EH (cell line): ENCODE data around the gene PIEZO1.

Experiments
- DNase-seq: peaks from one replicate; pipeline ENCODE4 v3.0.0-alpha.2; 2015; ENCODE audit warnings: low read depth

PIEZO1 gene

GRCh38 chr16:88737298-88738150, 47.5 kb downstream of the PIEZO1 start:
- peak; percentile 72 for DNase-seq

- no peak for DNase-seq
These were observed 48.5 kb downstream of the PIEZO1 start for GRCh38 chr16:88736496-88736895.

DNA sequence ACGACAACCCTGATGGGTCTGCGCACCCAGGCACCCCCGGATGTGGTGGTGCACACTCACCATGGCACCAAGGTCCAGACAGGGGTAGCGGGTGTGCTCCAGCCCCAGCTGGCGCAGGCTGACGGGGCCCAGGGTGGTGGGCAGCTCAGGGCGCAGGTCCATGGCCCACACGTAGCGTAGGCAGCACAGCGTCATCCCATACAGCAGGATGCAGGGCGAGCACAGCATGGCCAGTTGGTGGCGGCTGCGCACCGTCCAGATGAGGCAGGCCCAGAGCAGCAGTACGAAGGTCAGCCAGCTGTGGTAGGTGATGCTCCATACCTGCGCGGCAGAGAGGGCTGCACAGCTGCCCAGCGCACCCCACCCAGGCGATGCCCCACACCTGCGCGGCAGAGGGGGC, 48.9 kb downstream of the PIEZO1 start:
- DNase-seq, result no peak

GRCh38 chr16:88735616-88736015, 49.4 kb downstream of the PIEZO1 start:
- no peak for DNase-seq

GRCh38 chr16:88735121-88735520, 49.9 kb downstream of the PIEZO1 start:
- no peak for DNase-seq

- DNase-seq, result no peak
These were observed 50.7 kb downstream of the PIEZO1 start for GRCh38 chr16:88734361-88734728.

DNA sequence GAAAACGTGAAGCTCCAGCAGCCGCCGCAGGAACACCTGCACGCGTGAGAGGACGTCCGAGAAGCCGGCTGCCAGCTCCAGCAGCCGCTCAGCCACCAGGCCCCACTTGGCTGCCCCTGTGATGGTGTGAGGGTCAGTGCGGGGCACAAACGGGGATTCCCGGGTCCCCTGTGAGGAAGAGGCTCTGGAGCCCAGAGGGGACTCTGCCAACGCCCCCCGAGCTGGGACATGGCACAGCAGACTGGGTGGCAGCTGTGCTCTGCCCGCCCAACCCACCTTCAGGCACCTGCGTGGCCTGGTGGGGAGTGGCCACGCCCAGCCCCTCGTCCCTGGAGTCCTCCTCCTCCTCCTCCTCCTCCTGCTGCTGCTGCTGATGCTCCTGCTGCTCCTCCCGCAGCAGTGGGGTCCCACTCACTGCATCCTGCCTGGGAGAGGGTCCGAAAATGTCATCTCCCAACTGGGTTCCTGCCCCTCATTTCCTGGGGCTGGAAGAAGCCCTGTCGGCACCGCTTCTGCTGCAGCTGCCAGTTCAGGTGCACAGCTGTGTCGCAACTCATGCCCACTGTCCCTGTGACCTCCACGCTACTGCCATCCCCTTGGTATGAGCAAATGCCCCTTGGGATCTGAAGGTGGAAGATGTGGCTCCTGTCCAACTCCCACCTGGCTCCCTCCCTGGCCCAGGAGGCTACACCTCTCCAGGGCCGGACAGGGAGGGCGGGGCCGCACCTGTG, 51.2 kb downstream of the PIEZO1 start:
- no peak for DNase-seq

GRCh38 chr16:88732961-88733294, 52.1 kb downstream of the PIEZO1 start:
- no peak for DNase-seq

GRCh38 chr16:88732172-88732960, 52.7 kb downstream of the PIEZO1 start:
- DNase-seq, result no peak

GRCh38 chr16:88731699-88732098, 53.3 kb downstream of the PIEZO1 start:
- no peak for DNase-seq

- no peak for DNase-seq
These were observed 54.1 kb downstream of the PIEZO1 start for GRCh38 chr16:88730632-88731607.

DNA sequence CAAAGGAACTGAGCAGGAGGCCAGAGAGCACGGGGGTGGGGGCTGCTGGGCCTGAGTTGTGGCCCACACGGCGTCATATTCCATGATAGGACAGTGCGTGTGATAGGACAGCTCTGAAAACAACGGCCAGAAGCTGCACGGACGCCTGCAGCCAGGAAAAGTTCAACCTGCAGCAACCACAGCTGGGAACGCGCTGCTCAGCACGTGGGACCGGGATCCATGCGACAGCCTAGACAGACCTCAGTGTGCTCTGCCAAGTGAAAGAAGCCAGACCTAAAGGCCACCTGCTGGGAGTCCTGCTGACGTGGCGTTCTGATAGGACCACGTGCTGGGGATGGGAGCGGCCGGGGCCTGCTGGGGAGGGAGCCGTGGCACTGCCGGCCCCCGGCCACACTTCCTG, 57.1 kb downstream of the PIEZO1 start:
- no peak for DNase-seq

GRCh38 chr16:88726981-88727380, 58.0 kb downstream of the PIEZO1 start:
- DNase-seq, result no peak

GRCh38 chr16:88726408-88726749, 58.6 kb downstream of the PIEZO1 start:
- DNase-seq, result no peak

- no peak for DNase-seq
These were observed 59.2 kb downstream of the PIEZO1 start for GRCh38 chr16:88725609-88726407.

GRCh38 chr16:88724855-88725555, 60.0 kb downstream of the PIEZO1 start:
- DNase-seq, result no peak

DNA sequence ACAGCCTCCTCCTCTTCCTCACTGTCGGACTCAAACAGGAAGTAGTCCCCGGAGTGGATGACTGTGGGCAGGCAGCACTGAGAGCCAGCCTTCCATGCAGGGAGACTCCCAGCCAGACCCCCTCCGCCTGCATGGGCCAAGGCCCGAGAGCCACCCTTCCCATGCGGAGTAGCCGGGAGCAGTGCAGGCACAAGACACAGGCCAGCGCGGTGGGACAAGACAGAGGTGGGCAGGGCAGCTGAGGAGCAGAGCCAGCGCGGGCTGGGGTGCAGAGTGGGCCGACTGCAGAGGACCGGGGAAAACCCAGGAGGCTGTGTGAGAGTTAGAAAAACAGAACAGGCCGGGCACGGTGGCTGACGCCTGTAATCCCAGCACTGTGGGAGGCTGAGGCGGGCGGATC, 61.1 kb downstream of the PIEZO1 start:
- DNase-seq, result no peak

- no peak for DNase-seq
These were observed 61.5 kb downstream of the PIEZO1 start for GRCh38 chr16:88723507-88723887.

GRCh38 chr16:88722784-88723506, 62.1 kb downstream of the PIEZO1 start:
- DNase-seq, result no peak
